ENCODE results near the gene PLXND1.

GRCh38 chr3:129644836-129645235, 38.4 kb upstream of the PLXND1 start:
- TF ChIP-seq CTCF (IDR thresholded peaks at IDR 0.05; ENCODE audit: poor library complexity, severe bottlenecking), result no peak
- no peak for TF ChIP-seq EP300 (conservative IDR thresholded peaks at IDR 0.05; ENCODE audit: poor library complexity, severe bottlenecking)
